ENCODE data around the gene YLPM1. TPM values are rescaled to one million over a fixed set of nuclear protein-coding genes. Genes with fewer than 3 reads are reported as not detected.

The YLPM1 gene
- total and polyA plus RNA-seq, 2 experiments from 2014 or later = 16.8 to 19.3 TPM

GRCh38 chr14:74868739-74869138 lies 105.6 kb downstream of the YLPM1 start:
- in situ Hi-C loops (cut with MboI) = no loop called here
- Histone ChIP-seq H4K20me1 (ENCODE audit: insufficient read depth) (no peaks in the 10 kb centered on the region), H3K4me1 (ENCODE audit: insufficient read depth) (0 out of 2 replicates have a peak, but pooled peaks cover 8% of the 10 kb centered on the region), H3K9ac (no peak overlapping the region), H3K36me3 (ENCODE audit: low read depth) (no peaks in the 10 kb centered on the region), H3K27ac (no peak overlapping the region), H2AFZ (no peak overlapping the region), H3K4me2 (ENCODE audit: unreplicated experiment) (no peak overlapping the region), H3F3A (ENCODE audit: insufficient read depth) (peaks cover 4% of the 10 kb centered on the region; the same call in 1 of the 2 replicates), H3K27me3 (replicated peaks; ENCODE audit: insufficient read depth) (no peaks in the 10 kb centered on the region), H3K4me3 (no peak overlapping the region), H3K9me2 (ENCODE audit: insufficient read depth) (no peaks in the 10 kb centered on the region), H3K79me2 (ENCODE audit: insufficient read depth) (no peaks in the 10 kb centered on the region), H3K9me3 (ENCODE audit: low read depth) (no peaks in the 10 kb centered on the region)
- TF ChIP-seq EZH2phosphoT487 (IDR thresholded peaks at IDR 0.05; ENCODE audit: insufficient read depth, low read depth) (no peak), EZH2 (IDR thresholded peaks at IDR 0.05; ENCODE audit: insufficient read depth, poor library complexity, severe bottlenecking) (no peak)
- 85 to 90% methylated on average over 8 of the region's 8 CpGs for WGBS, 2 experiments (ENCODE audit: low coverage in 1 of 2, low lambda C conversion rate in 2 of 2, missing lambda C conversion rate in 2 of 2)
- DNase-seq = no peak

GRCh38 chr14:74871819-74872218 lies 108.7 kb downstream of the YLPM1 start:
- Histone ChIP-seq H2AFZ (no peak overlapping the region), H3K9me2 (ENCODE audit: insufficient read depth) (no peaks in the 10 kb centered on the region), H3K4me2 (ENCODE audit: unreplicated experiment) (no peak overlapping the region), H3K9ac (no peak overlapping the region), H3K4me3 (no peak overlapping the region), H3K9me3 (ENCODE audit: low read depth) (no peaks in the 10 kb centered on the region), H3K36me3 (ENCODE audit: low read depth) (no peaks in the 10 kb centered on the region), H3K79me2 (ENCODE audit: insufficient read depth) (no peaks in the 10 kb centered on the region), H3K27ac (no peak overlapping the region), H3K4me1 (ENCODE audit: insufficient read depth) (0 out of 2 replicates have a peak, but pooled peaks cover 8% of the 10 kb centered on the region), H3F3A (ENCODE audit: insufficient read depth) (peaks cover 4% of the 10 kb centered on the region; the same call in 1 of the 2 replicates), H4K20me1 (ENCODE audit: insufficient read depth) (no peaks in the 10 kb centered on the region), H3K27me3 (replicated peaks; ENCODE audit: insufficient read depth) (no peaks in the 10 kb centered on the region)
- WGBS, 2 experiments (ENCODE audit: low coverage in 1 of 2, low lambda C conversion rate in 2 of 2, missing lambda C conversion rate in 2 of 2) = 86 to 90% methylated on average over 4 of the region's 4 CpGs
- no peak for TF ChIP-seq EZH2phosphoT487 (IDR thresholded peaks at IDR 0.05; ENCODE audit: insufficient read depth, low read depth)
- TF ChIP-seq EZH2 (IDR thresholded peaks at IDR 0.05; ENCODE audit: insufficient read depth, poor library complexity, severe bottlenecking) = no peak
- in situ Hi-C loops (cut with MboI) = no loop called here
- DNase-seq = no peak

- Histone ChIP-seq H4K20me1 (ENCODE audit: insufficient read depth) (no peaks in the 10 kb centered on the region), H3K27me3 (replicated peaks; ENCODE audit: insufficient read depth) (no peaks in the 10 kb centered on the region), H3K4me1 (ENCODE audit: insufficient read depth) (no peaks in the 10 kb centered on the region), H3K9me2 (ENCODE audit: insufficient read depth) (no peaks in the 10 kb centered on the region), H3K79me2 (ENCODE audit: insufficient read depth) (no peaks in the 10 kb centered on the region), H3F3A (ENCODE audit: insufficient read depth) (no peaks in the 10 kb centered on the region), H3K4me2 (ENCODE audit: unreplicated experiment) (no peak overlapping the region), H3K4me3 (no peak overlapping the region), H3K9ac (no peak overlapping the region), H2AFZ (no peak overlapping the region), H3K36me3 (ENCODE audit: low read depth) (no peaks in the 10 kb centered on the region), H3K9me3 (ENCODE audit: low read depth) (no peaks in the 10 kb centered on the region), H3K27ac (no peak overlapping the region)
- WGBS, 2 experiments (ENCODE audit: low coverage in 1 of 2, low lambda C conversion rate in 2 of 2, missing lambda C conversion rate in 2 of 2) = 93 to 100% methylated on average over 5 of the region's 5 CpGs
- in situ Hi-C loops (cut with MboI) = no loop called here
- TF ChIP-seq EZH2phosphoT487 (IDR thresholded peaks at IDR 0.05; ENCODE audit: insufficient read depth, low read depth) = no peak
- TF ChIP-seq EZH2 (IDR thresholded peaks at IDR 0.05; ENCODE audit: insufficient read depth, poor library complexity, severe bottlenecking) = no peak
- DNase-seq = no peak
Measured at GRCh38 chr14:74875204-74875603, 112.1 kb downstream of the YLPM1 start.

- H3K27me3 ChIP-seq (replicated peaks; ENCODE audit: insufficient read depth) = no peaks in the 10 kb centered on the region
- 65 to 69% methylated on average over 13 of the region's 13 CpGs for WGBS, 2 experiments (ENCODE audit: low coverage in 1 of 2, low lambda C conversion rate in 2 of 2, missing lambda C conversion rate in 2 of 2)
- no peaks in the 10 kb centered on the region for H3K36me3 ChIP-seq (ENCODE audit: low read depth)
- no peaks in the 10 kb centered on the region for H3K4me1 ChIP-seq (ENCODE audit: insufficient read depth)
- H3K9me2 ChIP-seq (ENCODE audit: insufficient read depth) = no peaks in the 10 kb centered on the region
- no peak within 1 kb of the TSS for H3K4me2 ChIP-seq (ENCODE audit: unreplicated experiment)
- no peaks in the 10 kb centered on the region for H3K9me3 ChIP-seq (ENCODE audit: low read depth)
- no peaks in the 10 kb centered on the region for H4K20me1 ChIP-seq (ENCODE audit: insufficient read depth)
- DNase-seq = peak; percentile 40
- H3K27ac ChIP-seq = no peak within 1 kb of the TSS
- H2AFZ ChIP-seq = 0 out of 2 replicates have a peak within 1 kb of the TSS, but pooled peaks have one; percentile 29
- H3K9ac ChIP-seq = no peak within 1 kb of the TSS
- TF ChIP-seq EZH2phosphoT487 (IDR thresholded peaks at IDR 0.05; ENCODE audit: insufficient read depth, low read depth) (no peak), EZH2 (IDR thresholded peaks at IDR 0.05; ENCODE audit: insufficient read depth, poor library complexity, severe bottlenecking) (no peak)
- no peak within 1 kb of the TSS for H3K4me3 ChIP-seq
- in situ Hi-C loops (cut with MboI) = no loop called here
- no peaks in the 10 kb centered on the region for H3K79me2 ChIP-seq (ENCODE audit: insufficient read depth)
- no peaks in the 10 kb centered on the region for H3F3A ChIP-seq (ENCODE audit: insufficient read depth)
Measured at GRCh38 chr14:74875941-74876913, 113.1 kb downstream of the YLPM1 start, which contains the start of gene PROX2. Gene PROX2, minus strand, starts transcription at chr14:74876145. Its CDS starts 12,311 bp downstream, at chr14:74863834.

Data from GM23248 (cell line).